ENCODE data around the gene MZF1. TPM values are rescaled to one million over a fixed set of nuclear protein-coding genes. Genes with fewer than 3 reads are reported as not detected.

MZF1 gene
- total and polyA plus RNA-seq, 9 of the 15 experiments (the other 6 are each of a cell fraction or from before 2014, with no cell fraction given), result 0.31 to 29.3 (median 11.5) TPM

DNA sequence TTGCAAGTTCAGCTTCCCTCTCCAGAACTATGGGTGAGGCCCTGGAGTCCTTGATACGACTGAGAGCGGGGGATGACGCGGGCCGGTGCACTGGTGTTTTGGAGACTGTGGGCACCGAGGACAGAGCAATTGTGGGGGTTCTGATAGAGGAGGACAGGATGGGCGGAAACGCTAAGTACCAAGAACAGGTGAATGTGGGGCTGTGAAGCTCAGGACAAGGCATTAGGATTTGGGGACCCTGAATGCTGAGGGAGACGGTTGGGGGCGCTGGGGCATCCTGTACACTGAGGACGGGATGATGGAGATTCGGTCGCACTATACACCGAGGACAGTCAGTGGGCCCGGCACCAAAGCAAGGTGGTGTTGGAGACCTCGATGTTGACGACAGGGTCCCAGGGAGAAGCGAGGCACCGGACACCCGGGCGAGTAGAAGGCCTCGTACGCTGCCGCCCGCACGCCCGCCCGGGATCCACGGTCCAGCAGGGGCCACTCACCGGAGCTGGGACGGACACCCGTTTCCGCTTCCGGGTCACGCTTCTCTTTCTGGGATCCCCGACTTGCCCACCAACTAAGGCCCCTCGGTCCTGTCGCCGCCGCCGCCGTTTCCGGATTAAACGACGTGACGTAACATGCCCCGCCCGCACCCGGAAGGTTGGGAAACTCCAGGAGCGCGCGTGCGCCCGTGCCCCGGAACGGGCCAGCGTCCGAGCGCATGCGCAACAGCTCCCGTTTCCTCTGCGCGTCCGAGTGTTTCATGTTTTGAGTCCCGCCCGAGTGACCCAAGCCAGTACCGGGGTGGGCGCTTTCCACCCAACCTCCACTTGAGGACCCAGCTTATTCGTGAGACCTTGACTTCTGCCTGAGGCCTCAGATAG, 18.4 kb downstream of the MZF1 start, which contains the start of gene CHMP2A (continued):
- TF ChIP-seq REST (IDR thresholded peaks at IDR 0.05; ENCODE audit: borderline replicate concordance) (peak; percentile 24; the same call in 1 of the 2 replicates), REST (CRISPR knock-in tag; IDR thresholded peaks at IDR 0.05; ENCODE audit: low read depth) (peak; percentile 85), PYGO2 (tag; IDR thresholded peaks at IDR 0.05) (no peak), NCOA1 (IDR thresholded peaks at IDR 0.05; ENCODE audit: low read depth) (peak; percentile 92), OTX1 (CRISPR knock-in tag; IDR thresholded peaks at IDR 0.05) (peak; percentile 27), ELF2 (CRISPR knock-in tag; IDR thresholded peaks at IDR 0.05) (peak; percentile 94), EHMT2 (IDR thresholded peaks at IDR 0.05) (no peak), ATF6 (CRISPR knock-in tag; IDR thresholded peaks at IDR 0.05) (no peak), SMARCE1 (IDR thresholded peaks at IDR 0.05) (no peak), ZNF518B (CRISPR knock-in tag; IDR thresholded peaks at IDR 0.05) (no peak), CBFB (CRISPR knock-in tag; IDR thresholded peaks at IDR 0.05) (no peak; the same call in 1 of the 2 replicates), ZC3H8 (IDR thresholded peaks at IDR 0.05) (no peak)
- TF ChIP-seq, protein P1, sequence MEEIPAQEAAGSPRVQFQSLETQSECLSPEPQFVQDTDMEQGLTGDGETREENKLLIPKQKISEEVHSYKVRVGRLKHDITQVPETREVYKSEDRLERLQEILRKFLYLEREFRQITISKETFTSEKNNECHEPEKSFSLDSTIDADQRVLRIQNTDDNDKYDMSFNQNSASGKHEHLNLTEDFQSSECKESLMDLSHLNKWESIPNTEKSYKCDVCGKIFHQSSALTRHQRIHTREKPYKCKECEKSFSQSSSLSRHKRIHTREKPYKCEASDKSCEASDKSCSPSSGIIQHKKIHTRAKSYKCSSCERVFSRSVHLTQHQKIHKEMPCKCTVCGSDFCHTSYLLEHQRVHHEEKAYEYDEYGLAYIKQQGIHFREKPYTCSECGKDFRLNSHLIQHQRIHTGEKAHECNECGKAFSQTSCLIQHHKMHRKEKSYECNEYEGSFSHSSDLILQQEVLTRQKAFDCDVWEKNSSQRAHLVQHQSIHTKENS (CRISPR knock-in tag; IDR thresholded peaks at IDR 0.05), result 0 out of 2 replicates have a peak, but pooled peaks have one; percentile 32

Data from K562 (cell line).